Neural progenitor cell (in vitro differentiated cells): ENCODE measurements around the gene CFH. TPM values are rescaled to one million over a fixed set of nuclear protein-coding genes. Genes with fewer than 3 reads are reported as not detected.

ENCODE experiments used
- DNase-seq: peaks from one replicate; pipeline ENCODE4 v3.0.0-alpha.2; 2016; ENCODE audit warnings: low spot score
- H2AFZ ChIP-seq: fragments of 200-600 bp; sonication (generic); replicated peaks from 2 replicates; pipeline ENCODE4 v1.6.1; 2016; ENCODE audit warnings: antibody characterized with exemption
- H3F3A ChIP-seq: fragments of 200-600 bp; sonication (generic); 2 replicates; pipeline ENCODE4 v1.6.1; 2016; ENCODE audit warnings: antibody characterized with exemption, low read depth
- H3K27ac ChIP-seq: fragments of 200-600 bp; sonication (generic); 2 replicates; pipeline ENCODE4 v1.5.1; 2016; ENCODE audit warnings: mild to moderate bottlenecking
- H3K27me3 ChIP-seq: fragments of 200-600 bp; sonication (generic); 2 replicates; pipeline ENCODE4 v1.6.1; 2016; ENCODE audit warnings: mild to moderate bottlenecking, moderate library complexity
- H3K36me3 ChIP-seq: fragments of 200-600 bp; sonication (generic); 2 replicates; pipeline ENCODE4 v1.5.1; 2016
- H3K4me1 ChIP-seq: fragments of 200-600 bp; sonication (generic); 2 replicates; pipeline ENCODE4 v1.6.1; 2016; ENCODE audit warnings: mixed run types
- H3K4me2 ChIP-seq: fragments of 200-600 bp; sonication (generic); 2 replicates; pipeline ENCODE4 v1.6.1; 2016
- H3K4me3 ChIP-seq: fragments of 200-600 bp; sonication (generic); 2 replicates; pipeline ENCODE4 v1.5.1; 2016
- H3K79me2 ChIP-seq: fragments of 200-600 bp; sonication (generic); 2 replicates; pipeline ENCODE4 v1.6.1; 2016; ENCODE audit warnings: low read depth
- H3K9ac ChIP-seq: fragments of 200-600 bp; sonication (generic); 2 replicates; pipeline ENCODE4 v1.6.1; 2016
- H3K9me3 ChIP-seq: fragments of 200-600 bp; sonication (generic); 2 replicates; pipeline ENCODE4 v1.5.1; 2016; ENCODE audit warnings: low read depth
- H4K20me1 ChIP-seq: fragments of 200-600 bp; sonication (generic); 2 replicates; pipeline ENCODE4 v1.6.1; 2016; ENCODE audit warnings: low read depth
- H3K27ac Mint-ChIP-seq: 3 replicates; pipeline ENCODE4 v1.8.0; 2021; ENCODE audit warnings: mixed read lengths
- H3K27me3 Mint-ChIP-seq: 2 replicates; pipeline ENCODE4 v1.8.0; 2022; ENCODE audit warnings: low read depth, mild to moderate bottlenecking, inconsistent platforms, moderate library complexity, mixed read lengths; ENCODE audit not compliant: insufficient read depth
- H3K36me3 Mint-ChIP-seq: 3 replicates; pipeline ENCODE4 v1.8.0; 2021; ENCODE audit warnings: mixed read lengths
- H3K4me1 Mint-ChIP-seq: 3 replicates; pipeline ENCODE4 v1.8.0; 2021; ENCODE audit warnings: mixed read lengths
- H3K4me3 Mint-ChIP-seq: 3 replicates; pipeline ENCODE4 v1.8.0; 2021; ENCODE audit warnings: mild to moderate bottlenecking, moderate library complexity, mixed read lengths
- H3K9me3 Mint-ChIP-seq: 3 replicates; pipeline ENCODE4 v1.8.0; 2020; ENCODE audit warnings: mixed read lengths
- EZH2 ChIP-seq: fragments of 200-600 bp; sonication (generic); IDR thresholded peaks from 2 replicates; pipeline ENCODE4 v1.6.1; 2017; ENCODE audit warnings: antibody characterized with exemption, mild to moderate bottlenecking, moderate library complexity
- EZH2phosphoT487 ChIP-seq: fragments of 200-600 bp; sonication (generic); IDR thresholded peaks from 2 replicates; pipeline ENCODE4 v1.6.1; 2017; ENCODE audit warnings: antibody characterized with exemption
- total RNA-seq: library from RNA; depleted of rRNA; stranded (reverse); fragments of >200 nt; gene quantifications from 2 replicates; pipeline ENCODE4 v1.2.3, GENCODE V29; 2015; ENCODE audit warnings: low replicate concordance
- TF ChIP-seq, protein P1 (sequence below): fragments of 200-600 bp; sonication (generic); IDR thresholded peaks from 2 replicates; pipeline ENCODE4 v1.5.1; 2017; ENCODE audit warnings: antibody characterized with exemption, mild to moderate bottlenecking

The CFH gene
- total RNA-seq, 1 donor from 2014 or later: not detected

DNA sequence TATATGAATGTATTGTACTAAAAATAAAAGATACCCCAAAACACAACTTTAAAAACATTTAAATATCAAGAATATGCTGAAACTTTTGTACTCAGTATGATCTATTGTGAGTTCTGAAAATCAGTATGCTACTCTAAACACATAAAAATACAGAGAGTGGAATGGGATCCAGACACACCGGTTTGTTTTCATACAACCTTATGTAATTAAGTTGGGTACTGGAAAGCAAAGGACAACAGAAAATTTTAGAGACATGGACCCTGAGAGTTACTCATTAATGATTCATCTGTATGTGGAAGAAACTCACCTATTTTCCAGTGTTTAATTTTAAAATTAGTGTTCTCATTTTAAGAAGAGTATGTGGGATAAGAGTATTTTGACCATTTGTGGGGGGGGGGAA is 121.9 kb downstream of the CFH start:
- Histone ChIP-seq H3K9me3 (no peaks in the 10 kb centered on the region), H3K27me3 (no peaks in the 10 kb centered on the region), H3K4me2 (no peak overlapping the region), H4K20me1 (no peaks in the 10 kb centered on the region), H2AFZ (no peak overlapping the region), H3K27ac (no peak overlapping the region), H3F3A (no peaks in the 10 kb centered on the region), H3K4me1 (no peaks in the 10 kb centered on the region), H3K9ac (no peak overlapping the region), H3K4me3 (no peak overlapping the region), H3K79me2 (no peaks in the 10 kb centered on the region), H3K36me3 (no peaks in the 10 kb centered on the region)
- TF ChIP-seq, protein P1, sequence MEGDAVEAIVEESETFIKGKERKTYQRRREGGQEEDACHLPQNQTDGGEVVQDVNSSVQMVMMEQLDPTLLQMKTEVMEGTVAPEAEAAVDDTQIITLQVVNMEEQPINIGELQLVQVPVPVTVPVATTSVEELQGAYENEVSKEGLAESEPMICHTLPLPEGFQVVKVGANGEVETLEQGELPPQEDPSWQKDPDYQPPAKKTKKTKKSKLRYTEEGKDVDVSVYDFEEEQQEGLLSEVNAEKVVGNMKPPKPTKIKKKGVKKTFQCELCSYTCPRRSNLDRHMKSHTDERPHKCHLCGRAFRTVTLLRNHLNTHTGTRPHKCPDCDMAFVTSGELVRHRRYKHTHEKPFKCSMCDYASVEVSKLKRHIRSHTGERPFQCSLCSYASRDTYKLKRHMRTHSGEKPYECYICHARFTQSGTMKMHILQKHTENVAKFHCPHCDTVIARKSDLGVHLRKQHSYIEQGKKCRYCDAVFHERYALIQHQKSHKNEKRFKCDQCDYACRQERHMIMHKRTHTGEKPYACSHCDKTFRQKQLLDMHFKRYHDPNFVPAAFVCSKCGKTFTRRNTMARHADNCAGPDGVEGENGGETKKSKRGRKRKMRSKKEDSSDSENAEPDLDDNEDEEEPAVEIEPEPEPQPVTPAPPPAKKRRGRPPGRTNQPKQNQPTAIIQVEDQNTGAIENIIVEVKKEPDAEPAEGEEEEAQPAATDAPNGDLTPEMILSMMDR: no peak
- TF ChIP-seq EZH2 (no peak), EZH2phosphoT487 (no peak)
- Mint-ChIP-seq H3K27ac (no peak overlapping the region), H3K9me3 (no peaks in the 10 kb centered on the region), H3K4me1 (no peaks in the 10 kb centered on the region), H3K27me3 (peaks cover 2% of the 10 kb centered on the region), H3K4me3 (no peak overlapping the region), H3K36me3 (no peaks in the 10 kb centered on the region)
- DNase-seq: no peak

- Histone ChIP-seq H3K36me3 (no peaks in the 10 kb centered on the region), H3K9ac (no peak overlapping the region), H3K27me3 (no peaks in the 10 kb centered on the region), H3K79me2 (no peaks in the 10 kb centered on the region), H3K27ac (no peak overlapping the region), H3F3A (no peaks in the 10 kb centered on the region), H3K4me2 (no peak overlapping the region), H3K4me1 (no peaks in the 10 kb centered on the region), H2AFZ (no peak overlapping the region), H3K9me3 (no peaks in the 10 kb centered on the region), H4K20me1 (no peaks in the 10 kb centered on the region), H3K4me3 (no peak overlapping the region)
- H3K4me3 Mint-ChIP-seq: no peak overlapping the region
- no peak for DNase-seq
- H3K27me3 Mint-ChIP-seq: peaks cover 2% of the 10 kb centered on the region
- H3K9me3 Mint-ChIP-seq: no peaks in the 10 kb centered on the region
- TF ChIP-seq, protein P1: no peak
- TF ChIP-seq EZH2phosphoT487 (no peak), EZH2 (no peak)
- H3K27ac Mint-ChIP-seq: no peak overlapping the region
- H3K36me3 Mint-ChIP-seq: no peaks in the 10 kb centered on the region
- no peaks in the 10 kb centered on the region for H3K4me1 Mint-ChIP-seq
Measured at GRCh38 chr1:196774175-196774574, 122.3 kb downstream of the CFH start.

DNA sequence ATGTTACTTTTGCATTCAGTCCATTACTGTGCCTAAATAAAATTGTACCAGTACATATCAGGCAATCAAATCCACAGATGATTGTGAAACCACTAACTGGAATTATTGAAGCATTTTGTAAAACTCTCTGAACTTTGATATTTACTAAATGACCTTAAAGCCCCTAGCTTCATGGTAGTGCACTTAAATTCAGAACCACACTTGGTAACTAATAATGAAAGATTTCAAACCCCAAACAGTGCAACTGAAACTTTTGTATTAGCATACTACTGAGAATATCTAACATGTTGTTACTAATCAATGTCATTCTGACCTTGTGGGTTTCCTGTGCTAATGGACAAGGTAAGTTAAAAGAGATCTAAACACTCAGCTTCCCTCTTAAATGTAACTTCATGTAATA is 122.8 kb downstream of the CFH start, which contains the start of gene CFHR3:
Gene CFHR3 (plus strand): TSS at position 238 of the 400 bp plus-strand sequence. CDS start 47 bp downstream, at position 285.
- H3K27me3 ChIP-seq: no peaks in the 10 kb centered on the region
- TF ChIP-seq EZH2phosphoT487 (no peak), EZH2 (no peak)
- TF ChIP-seq, protein P1: no peak

More for the DNA sequence above, 122.8 kb downstream of the CFH start, which contains the start of gene CFHR3:
- Mint-ChIP-seq H3K4me1 (no peaks in the 10 kb centered on the region), H3K9me3 (no peaks in the 10 kb centered on the region), H3K27ac (no peak within 1 kb of the TSS), H3K36me3 (no peaks in the 10 kb centered on the region), H3K27me3 (peaks cover 2% of the 10 kb centered on the region), H3K4me3 (no peak within 1 kb of the TSS)
- no peak within 1 kb of the TSS for H3K27ac ChIP-seq
- H3K79me2 ChIP-seq: no peaks in the 10 kb centered on the region
- H3K9me3 ChIP-seq: no peaks in the 10 kb centered on the region
- H3K4me2 ChIP-seq: no peak within 1 kb of the TSS
- no peaks in the 10 kb centered on the region for H3K36me3 ChIP-seq
- H4K20me1 ChIP-seq: no peaks in the 10 kb centered on the region
- no peak for DNase-seq
- H3K4me3 ChIP-seq: no peak within 1 kb of the TSS
- no peaks in the 10 kb centered on the region for H3F3A ChIP-seq
- H3K9ac ChIP-seq: no peak within 1 kb of the TSS
- H2AFZ ChIP-seq: no peak within 1 kb of the TSS
- no peaks in the 10 kb centered on the region for H3K4me1 ChIP-seq
